Neural crest cell (in vitro differentiated cells): Measurements from ENCODE around the gene AGBL4. TPM values are rescaled to one million over a fixed set of nuclear protein-coding genes. Genes with fewer than 3 reads are reported as not detected.

Experiments used
- DNase-seq: peaks from one replicate; pipeline ENCODE4 v3.0.0; 2021; ENCODE audit warnings: low read depth, mixed read lengths, low spot score
- H3K27ac Mint-ChIP-seq: one replicate; pipeline ENCODE4 v1.8.0; 2021; ENCODE audit warnings: mild to moderate bottlenecking, mixed read lengths; ENCODE audit not compliant: unreplicated experiment
- H3K27me3 Mint-ChIP-seq: 2 replicates; pipeline ENCODE4 v1.8.0; 2021; ENCODE audit warnings: low read depth, mild to moderate bottlenecking, mixed read lengths
- H3K36me3 Mint-ChIP-seq: 2 replicates; pipeline ENCODE4 v1.8.0; 2021; ENCODE audit warnings: low read depth, mild to moderate bottlenecking, mixed read lengths
- H3K4me1 Mint-ChIP-seq: 2 replicates; pipeline ENCODE4 v1.8.0; 2021; ENCODE audit warnings: mixed read lengths
- H3K4me3 Mint-ChIP-seq: one replicate; pipeline ENCODE4 v1.8.0; 2021; ENCODE audit warnings: mild to moderate bottlenecking, mixed read lengths
- H3K9me3 Mint-ChIP-seq: 2 replicates; pipeline ENCODE4 v1.8.0; 2021; ENCODE audit warnings: mixed read lengths
- CTCF ChIP-seq: fragments of 200-600 bp; sonication (generic); conservative IDR thresholded peaks from 2 replicates; pipeline ENCODE4 v1.5.0; 2021; ENCODE audit warnings: antibody characterized with exemption, mild to moderate bottlenecking
- total RNA-seq: library from RNA; stranded (reverse); gene quantifications from 2 replicates; pipeline ENCODE4 v1.2.1, GENCODE V29; 2021

AGBL4 gene
- total RNA-seq, 1 donor from 2014 or later = 0.09 TPM

GRCh38 chr1:48960320-48960719 is 1063.4 kb downstream of the AGBL4 start:
- Mint-ChIP-seq H3K27me3 (no peaks in the 10 kb centered on the region), H3K4me3 (no peak overlapping the region), H3K36me3 (peaks cover 3% of the 10 kb centered on the region), H3K27ac (no peak overlapping the region), H3K4me1 (no peaks in the 10 kb centered on the region), H3K9me3 (peaks cover 17% of the 10 kb centered on the region)
- no peak for TF ChIP-seq CTCF
- DNase-seq = no peak

- H3K27me3 Mint-ChIP-seq = no peaks in the 10 kb centered on the region
- H3K4me3 Mint-ChIP-seq = no peak overlapping the region
- no peak overlapping the region for H3K27ac Mint-ChIP-seq
- DNase-seq = no peak
- H3K4me1 Mint-ChIP-seq = no peaks in the 10 kb centered on the region
- no peak for TF ChIP-seq CTCF
- H3K9me3 Mint-ChIP-seq = peaks cover 30% of the 10 kb centered on the region
- H3K36me3 Mint-ChIP-seq = peaks cover 3% of the 10 kb centered on the region
These were observed 1068.0 kb downstream of the AGBL4 start for GRCh38 chr1:48955774-48956173.

- peaks cover 29% of the 10 kb centered on the region for H3K9me3 Mint-ChIP-seq
- H3K4me3 Mint-ChIP-seq = no peak overlapping the region
These were observed 1070.1 kb downstream of the AGBL4 start for GRCh38 chr1:48953617-48954016.

GRCh38 chr1:48948562-48948961 is 1075.2 kb downstream of the AGBL4 start:
- no peaks in the 10 kb centered on the region for H3K4me1 Mint-ChIP-seq
- H3K4me3 Mint-ChIP-seq = no peak overlapping the region
- TF ChIP-seq CTCF = no peak
- no peaks in the 10 kb centered on the region for H3K27me3 Mint-ChIP-seq
- H3K27ac Mint-ChIP-seq = no peak overlapping the region
- no peak for DNase-seq
- H3K9me3 Mint-ChIP-seq = peaks cover 25% of the 10 kb centered on the region
- H3K36me3 Mint-ChIP-seq = peaks cover 2% of the 10 kb centered on the region

More at GRCh38 chr1:48953617-48954016, 1070.1 kb downstream of the AGBL4 start:
- Mint-ChIP-seq H3K27ac (no peak overlapping the region), H3K36me3 (peaks cover 3% of the 10 kb centered on the region), H3K27me3 (no peaks in the 10 kb centered on the region), H3K4me1 (no peaks in the 10 kb centered on the region)
- no peak for TF ChIP-seq CTCF
- no peak for DNase-seq

- no peak overlapping the region for H3K27ac Mint-ChIP-seq
- H3K27me3 Mint-ChIP-seq = no peaks in the 10 kb centered on the region
- no peaks in the 10 kb centered on the region for H3K4me1 Mint-ChIP-seq
- TF ChIP-seq CTCF = no peak
- no peak overlapping the region for H3K4me3 Mint-ChIP-seq
- peaks cover 26% of the 10 kb centered on the region for H3K9me3 Mint-ChIP-seq
- no peak for DNase-seq
- peaks cover 3% of the 10 kb centered on the region for H3K36me3 Mint-ChIP-seq
These were observed 1075.8 kb downstream of the AGBL4 start for GRCh38 chr1:48947761-48948537.
